GM21526 (cell line): ENCODE measurements around the gene PTGDR.
A peak's percentile ranks its signal among the peaks of the same experiment; 100 is the strongest.

Source experiments
- ATAC-seq: cut with Tn5 transposase; IDR thresholded peaks from one replicate; pipeline ENCODE4 v1.9.1; 2021; ENCODE audit warnings: moderate library complexity; ENCODE audit not compliant: unreplicated experiment, low FRiP score

PTGDR gene

GRCh38 chr14:52267501-52268278, at the start of gene PTGDR:
PTGDR (plus strand) TSS chr14:52267698; CDS start chr14:52267815, 117 bp downstream.
- ATAC-seq, result no peak

DNA sequence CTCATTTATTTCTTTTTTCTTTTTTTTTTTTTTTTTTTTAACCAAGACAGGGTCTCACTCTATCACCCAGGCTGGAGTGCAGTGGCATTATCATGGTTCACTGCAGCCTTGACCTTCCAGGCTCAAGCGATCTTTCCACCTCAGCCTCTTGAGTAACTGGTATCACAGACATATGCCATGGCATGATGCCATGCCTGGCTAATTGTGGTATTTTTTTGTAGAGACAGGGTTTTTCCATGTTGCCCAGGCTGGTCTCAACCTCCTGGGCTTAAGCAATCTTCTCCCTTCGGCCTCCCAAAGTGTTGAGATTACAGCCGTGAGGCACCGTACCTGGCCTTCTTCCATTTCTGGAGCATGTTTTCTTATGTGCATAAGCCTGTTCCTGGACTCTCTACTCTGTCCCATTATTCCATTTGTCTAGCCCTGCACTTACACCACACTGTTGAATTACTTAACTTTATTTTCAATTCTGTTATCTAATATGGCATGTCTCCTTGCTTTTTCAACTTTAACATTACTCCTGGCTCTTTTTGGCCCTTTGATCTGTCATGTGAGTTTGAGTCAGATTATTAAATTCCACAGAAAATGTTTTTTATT, 47.9 kb upstream of the PTGDR start:
- no peak for ATAC-seq

DNA sequence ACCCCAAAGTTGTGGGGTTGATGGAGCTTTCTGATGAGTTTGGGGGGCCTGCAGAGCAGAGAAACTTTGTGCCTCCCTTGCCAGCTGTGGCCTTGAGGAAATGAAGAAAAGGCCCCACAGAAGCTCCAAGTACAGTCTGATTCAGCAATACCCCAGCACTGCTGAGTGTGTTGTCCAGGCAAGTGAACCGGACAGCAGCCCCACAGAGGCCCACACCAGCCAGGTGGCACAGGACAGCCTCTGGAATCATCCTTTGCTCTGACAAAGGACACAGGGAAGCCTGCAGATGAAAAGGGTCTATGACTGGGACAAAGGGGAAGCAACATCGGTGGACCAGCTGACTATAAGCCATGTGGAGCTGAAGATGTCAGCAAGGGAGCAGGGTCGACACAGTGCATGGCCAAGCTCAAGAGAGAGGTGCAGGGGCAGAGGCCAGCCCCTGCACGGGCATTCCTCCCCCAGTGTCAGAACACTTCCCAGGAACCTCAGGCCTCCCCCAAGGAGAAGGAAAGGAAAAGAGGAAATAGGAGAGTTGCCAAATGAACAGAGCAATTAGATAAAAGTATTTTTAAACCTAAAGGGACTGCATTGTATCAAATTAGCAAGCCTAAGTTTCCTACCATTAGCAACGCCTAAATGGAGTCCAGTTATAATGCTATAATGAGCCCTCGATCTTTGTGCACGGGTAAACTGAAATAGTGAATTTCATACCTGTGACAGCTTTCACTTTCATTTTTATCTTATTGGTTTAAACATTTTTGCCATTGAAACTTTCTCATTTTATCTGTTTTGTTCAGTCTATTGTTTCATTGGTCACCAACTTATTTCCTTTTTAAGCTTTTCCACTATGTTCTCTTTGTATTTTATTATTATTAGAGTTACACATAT, 46.3 kb upstream of the PTGDR start:
- no peak for ATAC-seq

GRCh38 chr14:52222901-52223300, 44.6 kb upstream of the PTGDR start:
- no peak for ATAC-seq

DNA sequence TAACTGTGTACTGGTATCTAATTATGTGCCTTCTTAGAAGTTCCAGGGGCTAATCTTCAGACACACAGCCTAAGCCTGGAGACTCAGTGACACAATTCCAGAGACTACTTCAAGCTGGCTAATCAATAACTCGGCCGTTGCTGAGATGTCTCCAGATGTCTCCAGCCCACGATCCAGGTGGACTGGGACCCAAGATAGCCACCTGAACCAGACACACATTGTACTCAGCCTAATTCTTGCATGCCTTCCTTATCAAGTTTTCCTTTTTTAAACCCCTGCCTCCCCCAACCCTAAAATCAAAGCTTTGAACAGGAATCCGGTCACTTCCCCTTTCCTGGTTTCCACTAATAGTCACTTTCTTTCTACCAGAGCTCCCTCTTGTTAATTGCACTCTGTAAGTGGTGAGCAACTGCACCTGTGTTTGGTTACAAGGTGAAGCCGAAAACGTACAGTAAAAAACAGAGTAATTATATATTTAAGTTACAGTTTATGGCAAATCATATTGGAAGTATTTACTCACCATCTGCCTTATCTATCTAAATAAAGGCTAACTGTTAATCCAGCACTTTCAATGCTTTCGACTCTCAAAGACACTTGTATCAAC, 39.8 kb upstream of the PTGDR start:
- ATAC-seq, result no peak

DNA sequence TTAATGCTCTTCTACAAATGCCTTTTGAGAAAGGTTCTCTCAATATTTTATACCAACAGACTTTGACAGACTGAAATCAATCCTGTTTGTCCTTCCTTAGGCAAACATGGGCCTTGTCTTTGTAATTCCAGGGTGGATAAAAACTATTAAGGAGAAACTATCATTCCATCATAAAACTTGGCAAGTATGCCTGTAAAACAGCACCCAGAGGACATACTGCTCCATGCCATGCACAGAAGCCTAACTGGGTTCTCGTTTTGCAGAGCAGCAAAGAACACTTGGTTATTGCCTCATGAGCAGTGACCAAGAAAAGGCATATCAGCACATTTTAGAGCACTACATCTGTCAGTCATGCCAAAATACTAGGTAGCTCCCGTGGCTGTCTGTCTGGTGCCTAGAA, 33.8 kb upstream of the PTGDR start:
- ATAC-seq, result no peak

DNA sequence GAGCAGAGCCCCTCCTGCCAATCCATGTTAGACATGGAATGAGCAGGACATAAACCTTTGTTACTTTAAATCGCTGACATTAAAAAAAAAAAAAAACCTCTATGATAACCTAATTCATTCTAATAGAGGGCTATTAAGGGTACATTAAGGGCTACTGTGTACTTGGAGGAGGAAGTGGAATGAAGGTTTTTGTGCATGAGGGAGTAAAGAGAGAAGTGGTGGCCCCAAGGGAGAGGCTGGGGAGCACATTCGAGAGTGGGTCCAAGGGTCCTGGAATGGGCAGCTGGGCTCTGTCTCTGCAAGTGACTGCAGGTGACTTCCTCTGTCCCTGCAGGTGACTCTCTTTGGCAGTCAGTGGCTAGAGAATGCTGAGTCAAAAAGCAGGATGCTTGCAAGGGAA, 32.1 kb upstream of the PTGDR start:
- ATAC-seq, result no peak

DNA sequence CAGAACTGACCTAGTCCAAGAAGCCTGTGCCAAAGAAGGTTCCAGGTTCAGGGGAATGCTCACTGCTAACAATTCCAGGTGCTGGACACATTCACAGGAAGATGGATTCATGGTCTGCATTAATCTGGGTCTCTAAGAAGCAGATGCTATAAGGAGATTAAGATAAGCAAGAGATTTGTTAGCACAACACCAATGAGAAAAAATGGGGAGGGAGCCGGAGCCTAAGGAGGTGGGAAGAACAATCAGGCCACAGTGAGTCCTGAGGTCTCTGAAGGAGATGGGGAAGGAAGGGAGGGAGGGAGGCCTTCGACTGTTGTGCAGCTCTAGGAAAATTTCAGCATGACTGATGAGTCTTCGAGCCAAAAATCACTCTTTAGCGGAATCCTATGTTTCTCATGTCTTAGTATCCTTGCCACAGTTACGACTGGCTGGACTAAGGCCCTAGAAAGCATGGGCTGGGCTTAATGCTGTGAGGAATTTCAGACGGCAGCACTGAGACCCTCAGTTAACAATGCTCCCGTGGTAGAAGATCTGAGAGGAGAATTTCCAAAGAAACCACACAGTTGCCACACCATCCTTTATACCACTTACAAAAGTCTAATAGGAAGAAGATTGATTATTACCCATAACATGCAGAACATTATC, 31.5 kb upstream of the PTGDR start:
- no peak for ATAC-seq

DNA sequence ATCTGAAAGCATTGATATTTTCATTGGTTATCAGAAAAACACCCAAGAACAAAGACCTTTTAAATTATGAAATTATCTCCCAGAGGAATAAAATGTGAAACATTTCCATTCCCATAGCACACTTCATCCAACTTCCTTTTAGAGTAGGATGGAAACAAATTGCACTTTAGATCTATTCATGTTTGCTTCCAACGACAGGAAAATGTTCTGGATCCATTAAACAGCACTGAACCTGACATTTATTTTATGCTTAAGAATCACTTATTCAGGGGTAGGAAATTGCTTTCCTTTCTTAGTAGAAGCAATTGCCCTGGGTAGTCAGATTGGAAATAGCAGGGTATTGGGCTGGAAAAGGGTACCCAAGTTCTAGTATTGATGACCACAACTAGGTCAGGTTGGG, 28.8 kb upstream of the PTGDR start:
- no peak for ATAC-seq

DNA sequence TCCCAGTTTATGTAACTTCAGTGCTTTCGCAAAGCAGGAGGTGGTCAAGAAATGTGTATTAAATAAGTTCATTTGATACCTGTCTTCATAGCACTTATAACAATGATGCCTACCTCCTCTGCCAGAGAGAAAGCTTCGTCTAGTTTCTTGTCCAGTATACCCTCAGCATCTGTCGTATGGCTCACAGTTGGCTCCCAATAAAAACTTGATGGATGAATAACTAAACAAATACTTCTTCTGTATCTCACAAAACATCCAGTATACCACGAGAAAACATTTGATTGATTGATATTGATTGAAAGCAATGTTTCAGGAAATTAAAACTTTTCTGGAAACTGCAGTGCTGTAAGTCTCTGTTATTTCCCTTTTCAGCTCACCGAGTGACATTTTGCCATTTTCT, 26.9 kb upstream of the PTGDR start:
- no peak for ATAC-seq

DNA sequence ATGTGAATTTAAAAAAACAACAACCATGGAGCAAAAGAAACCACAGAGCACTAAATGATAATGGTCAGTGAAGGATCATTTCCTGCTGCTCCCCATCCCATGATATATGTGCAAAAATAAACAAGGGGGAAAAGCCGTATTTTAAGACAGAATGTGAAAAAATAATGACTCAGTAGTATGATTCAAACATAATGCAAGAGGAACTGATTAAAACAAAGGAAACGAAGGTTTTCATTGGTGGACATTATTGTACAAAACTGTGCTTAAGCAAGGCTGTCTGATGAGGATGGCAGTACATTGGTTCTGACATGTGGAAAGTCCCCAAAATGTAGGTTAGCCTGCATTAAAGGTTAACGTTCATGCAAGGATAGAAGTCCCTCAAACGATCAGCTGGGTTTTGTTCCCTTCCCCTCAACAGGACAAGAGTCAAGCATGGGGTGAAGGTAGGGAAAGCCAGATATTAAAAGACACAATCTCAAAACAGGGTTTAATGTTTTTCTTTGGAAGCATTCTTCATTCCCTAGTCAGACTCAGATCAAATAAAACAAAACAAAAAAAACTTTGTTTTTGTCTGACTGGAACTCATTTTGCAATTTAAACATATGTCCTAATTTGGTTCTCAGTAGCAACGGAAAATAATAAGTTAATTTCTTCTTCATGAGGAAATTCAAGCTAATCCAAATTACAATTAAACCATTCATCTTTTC, 26.3 kb upstream of the PTGDR start:
- no peak for ATAC-seq

DNA sequence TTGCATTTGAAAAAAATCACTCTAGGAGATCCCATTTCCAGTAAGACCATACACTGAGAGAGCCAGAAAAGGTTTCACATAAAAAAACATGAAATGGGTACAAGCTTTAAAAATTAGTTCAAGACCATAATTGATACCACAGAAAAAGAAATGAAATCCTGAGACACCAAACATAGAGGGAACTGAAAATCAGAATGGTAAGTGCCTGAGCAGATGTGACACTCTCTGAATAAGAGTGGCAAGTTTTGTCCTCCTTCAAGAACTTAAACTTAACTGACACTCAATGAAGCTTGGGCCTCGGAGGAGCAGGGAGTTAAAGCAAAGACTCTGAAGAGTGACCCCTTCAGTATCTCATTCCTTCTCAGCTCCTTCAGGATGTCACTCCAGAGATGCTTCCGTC, 23.2 kb upstream of the PTGDR start:
- ATAC-seq, result peak; percentile 80

- ATAC-seq, result peak; percentile 70
Measured at GRCh38 chr14:52244997-52245396, 22.5 kb upstream of the PTGDR start.

- ATAC-seq, result no peak
Measured at GRCh38 chr14:52248057-52248456, 19.4 kb upstream of the PTGDR start.

DNA sequence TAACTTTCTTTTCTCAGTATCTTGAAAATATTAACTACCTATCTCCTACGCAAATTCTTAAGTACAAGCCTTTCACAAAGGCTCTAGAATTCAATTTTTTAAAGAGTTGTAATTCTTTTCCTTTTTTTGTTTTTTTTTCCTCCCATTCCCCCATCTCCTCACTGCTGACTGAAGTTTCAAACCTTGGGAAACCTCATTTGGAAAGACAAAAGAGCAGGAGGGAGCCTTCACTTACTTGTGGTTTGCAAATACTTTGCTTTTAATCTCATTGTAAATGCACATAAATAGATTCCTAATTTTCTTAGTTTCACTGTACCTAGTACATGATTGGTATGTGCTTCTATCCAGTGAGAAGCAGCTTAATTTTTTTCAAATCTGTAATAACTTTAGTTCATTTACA, 15.8 kb upstream of the PTGDR start:
- no peak for ATAC-seq

GRCh38 chr14:52253503-52253902, 14.0 kb upstream of the PTGDR start:
- ATAC-seq, result no peak

- no peak for ATAC-seq
Measured at GRCh38 chr14:52254086-52254485, 13.4 kb upstream of the PTGDR start.

DNA sequence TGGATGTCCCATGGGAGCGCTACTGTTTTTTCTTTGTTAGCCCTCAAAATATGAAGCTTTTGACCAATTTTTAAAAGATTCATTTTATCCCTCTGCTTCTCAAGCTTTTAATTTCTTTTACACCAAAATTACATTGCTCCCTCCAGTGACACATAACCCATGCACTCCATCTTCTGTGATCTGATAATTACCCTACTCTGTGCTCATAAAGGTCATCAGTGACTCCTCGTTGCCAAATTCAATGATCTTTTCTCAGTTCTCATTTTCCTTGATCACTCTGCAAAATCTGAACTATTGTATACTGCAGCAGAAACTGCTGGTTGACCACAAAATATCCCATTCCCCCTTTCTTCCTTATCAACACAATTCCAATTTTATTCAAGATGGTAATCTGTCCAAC, 8.7 kb upstream of the PTGDR start:
- no peak for ATAC-seq

- ATAC-seq, result no peak
Measured at GRCh38 chr14:52259434-52259833, 8.1 kb upstream of the PTGDR start.

- no peak for ATAC-seq
Measured at GRCh38 chr14:52262600-52262999, 4.9 kb upstream of the PTGDR start.
